NOMO-1 treated with dmso at 0.1 percent for 144 hours (cell line): ENCODE results near the gene PRMT7.

Source experiments
- DNase-seq: peaks from one replicate; lab custom pipeline; 2025; ENCODE audit not compliant: unreplicated experiment; lab: John Stamatoyannopoulos, UW

Gene PRMT7

DNA sequence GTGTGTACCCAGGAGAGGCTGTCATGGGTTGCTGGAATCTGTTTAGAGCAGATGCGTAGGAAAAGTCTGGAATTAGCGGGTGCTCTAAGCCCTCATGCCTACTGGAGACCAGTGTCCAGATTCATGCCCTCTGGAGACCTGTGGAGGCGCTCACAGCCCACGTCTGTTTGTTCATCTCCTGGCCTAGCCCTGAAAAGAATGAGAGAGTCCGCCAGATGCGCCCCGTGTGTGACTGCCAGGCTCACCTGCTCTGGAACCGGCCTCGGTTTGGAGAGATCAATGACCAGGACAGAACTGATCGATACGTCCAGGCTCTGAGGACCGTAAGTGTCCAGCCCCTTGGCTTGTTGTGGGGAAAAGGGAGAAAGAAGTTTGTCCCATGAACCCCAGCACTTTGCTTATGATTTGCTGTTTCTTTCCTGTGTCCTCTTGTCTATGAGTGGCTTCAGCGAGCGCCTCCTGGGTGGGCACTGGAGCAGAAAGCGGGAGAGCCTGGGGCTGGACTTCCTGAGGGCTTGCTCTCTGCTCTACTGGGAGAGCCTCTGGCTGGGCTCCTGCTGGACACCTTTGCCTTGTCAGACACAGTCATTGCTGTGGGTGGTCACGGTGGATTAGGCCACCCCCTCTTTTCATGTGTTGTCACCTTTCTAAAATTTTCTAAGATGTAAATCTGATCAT is 35.3 kb downstream of the PRMT7 start:
- no peak for DNase-seq

DNA sequence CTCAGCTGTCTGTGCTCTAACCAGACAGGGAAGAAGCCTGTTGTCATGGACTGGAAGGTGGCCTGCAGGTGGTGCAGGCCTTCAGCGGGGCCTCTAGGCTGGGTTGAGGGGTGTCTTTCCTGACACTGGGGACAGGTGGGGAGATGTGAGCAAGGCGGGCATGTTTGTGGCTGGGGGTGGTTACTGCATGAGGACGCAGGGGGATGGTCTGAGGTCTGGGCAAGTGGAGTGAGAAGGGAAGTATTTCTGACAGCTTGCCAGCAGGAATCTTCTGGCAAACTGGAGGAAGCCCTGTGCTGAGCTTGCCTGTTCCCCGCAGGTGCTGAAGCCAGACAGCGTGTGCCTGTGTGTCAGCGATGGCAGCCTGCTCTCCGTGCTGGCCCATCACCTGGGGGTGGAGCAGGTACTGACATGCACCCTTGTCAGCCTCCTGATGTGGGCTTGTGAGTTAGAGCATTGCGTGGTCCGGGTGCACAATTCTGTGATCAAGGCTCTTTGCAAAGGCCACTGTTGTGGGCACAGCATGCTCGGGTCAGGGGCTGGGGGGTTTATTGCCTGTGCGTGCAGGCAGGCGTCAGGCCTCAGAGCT is 36.2 kb downstream of the PRMT7 start:
- no peak for DNase-seq

DNA sequence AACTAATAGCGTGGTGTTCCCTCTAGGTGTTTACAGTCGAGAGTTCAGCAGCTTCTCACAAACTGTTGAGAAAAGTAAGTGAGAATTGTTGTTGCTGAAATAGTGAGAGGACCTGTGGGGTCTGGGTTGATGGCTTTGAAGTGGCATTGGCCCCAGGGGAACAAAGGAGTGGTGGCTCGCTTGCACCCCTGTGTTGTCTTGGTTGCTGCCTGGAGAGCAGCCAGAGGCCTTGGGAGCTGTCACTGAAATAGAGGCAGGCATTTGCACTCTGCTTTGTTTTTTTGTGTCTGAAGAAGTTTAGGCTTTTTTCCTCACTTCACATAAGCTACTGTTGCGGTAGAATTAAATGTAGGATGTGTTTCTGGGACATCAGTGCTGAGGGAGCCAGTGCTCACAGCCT is 36.8 kb downstream of the PRMT7 start:
- no peak for DNase-seq

DNA sequence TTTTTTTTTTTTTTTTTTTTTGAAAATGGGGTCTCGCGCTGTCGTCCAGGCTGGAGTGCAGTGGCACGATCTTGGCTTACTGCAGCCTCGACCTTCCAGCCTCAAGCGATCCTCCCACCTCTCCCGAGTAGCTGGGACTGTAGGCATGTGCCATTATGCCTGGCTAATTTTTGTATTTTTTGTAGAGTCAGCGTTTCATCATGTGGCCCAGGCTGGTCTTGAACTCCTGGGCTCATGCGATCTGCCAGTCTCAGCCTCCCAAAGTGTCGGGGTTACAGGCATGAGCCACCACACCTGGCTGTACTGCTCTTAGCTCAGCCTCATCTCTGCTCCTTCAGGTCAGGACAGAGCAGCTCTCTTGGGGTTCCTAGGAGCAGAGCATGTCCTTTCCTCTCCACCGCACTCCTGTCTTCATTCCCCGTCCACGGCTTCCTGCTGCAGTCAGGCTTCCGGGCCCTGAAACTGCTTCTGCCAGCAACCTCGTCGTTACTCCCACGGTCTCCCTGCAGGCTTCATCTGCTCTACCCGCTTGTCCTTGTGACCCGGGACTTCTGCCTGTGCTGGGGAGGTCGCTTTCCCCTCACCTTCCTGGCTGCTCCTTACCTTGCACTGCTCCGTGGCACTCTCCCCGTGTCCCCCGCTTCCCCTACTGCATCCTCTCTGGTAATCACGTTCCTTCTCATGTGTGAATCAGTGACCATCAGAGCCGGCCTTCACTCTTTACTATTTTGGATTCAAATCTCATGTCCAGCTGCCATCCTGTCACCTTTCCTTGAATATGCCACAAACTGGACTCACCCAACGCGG is 38.0 kb downstream of the PRMT7 start:
- DNase-seq, result no peak

DNA sequence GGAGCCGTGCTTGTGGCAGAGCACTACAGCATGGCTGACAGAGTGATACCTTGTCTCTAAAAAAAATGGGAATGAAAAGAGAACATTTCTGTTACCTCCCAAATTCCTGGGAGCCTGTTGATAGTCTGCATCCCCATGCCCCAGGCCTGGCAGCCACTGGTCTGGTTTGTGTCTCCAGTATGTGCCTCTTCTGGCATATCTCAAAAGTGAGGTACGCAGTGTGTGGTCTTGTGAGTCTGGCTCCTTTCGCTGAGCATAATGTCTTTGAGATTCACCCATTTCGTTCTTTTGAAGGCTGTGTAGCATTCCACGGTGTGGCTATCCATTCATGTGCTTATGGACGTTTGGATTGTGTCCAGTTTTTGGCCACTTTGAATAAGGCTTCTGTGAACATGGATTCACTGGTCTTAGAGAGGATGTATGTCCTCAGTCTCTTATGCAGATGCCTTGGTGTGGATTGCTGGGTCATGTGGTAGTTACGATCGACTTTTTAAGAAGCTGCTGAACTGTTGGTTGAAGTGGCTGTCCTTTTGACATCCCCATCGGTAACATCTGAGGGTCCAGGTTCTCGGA is 39.1 kb downstream of the PRMT7 start:
- no peak for DNase-seq

DNA sequence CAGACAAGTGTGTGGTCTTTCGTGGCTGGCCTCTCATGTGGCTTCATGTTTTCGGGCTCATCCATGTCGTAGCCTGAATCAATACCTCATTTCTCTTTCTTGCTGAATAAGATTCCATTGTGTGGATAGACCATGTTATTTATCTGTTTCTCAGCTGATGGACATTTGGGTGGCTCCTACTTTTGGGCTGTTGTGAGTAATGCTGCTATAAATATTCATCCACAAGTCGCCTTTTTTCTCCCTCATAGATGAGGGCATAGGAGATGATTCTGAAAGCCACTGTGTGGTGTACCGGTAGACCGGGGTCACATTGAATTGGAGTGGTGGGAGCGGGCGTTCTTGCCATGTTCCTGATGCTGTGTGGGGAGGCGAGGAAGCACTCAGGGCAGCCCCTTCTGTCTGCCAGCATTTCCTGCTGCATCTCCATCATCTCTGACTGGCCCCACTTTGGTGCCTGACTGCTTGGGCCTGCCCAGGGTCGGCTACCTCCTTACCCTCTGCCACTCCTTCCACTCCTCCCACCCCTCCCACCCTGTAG is 40.1 kb downstream of the PRMT7 start:
- no peak for DNase-seq

DNA sequence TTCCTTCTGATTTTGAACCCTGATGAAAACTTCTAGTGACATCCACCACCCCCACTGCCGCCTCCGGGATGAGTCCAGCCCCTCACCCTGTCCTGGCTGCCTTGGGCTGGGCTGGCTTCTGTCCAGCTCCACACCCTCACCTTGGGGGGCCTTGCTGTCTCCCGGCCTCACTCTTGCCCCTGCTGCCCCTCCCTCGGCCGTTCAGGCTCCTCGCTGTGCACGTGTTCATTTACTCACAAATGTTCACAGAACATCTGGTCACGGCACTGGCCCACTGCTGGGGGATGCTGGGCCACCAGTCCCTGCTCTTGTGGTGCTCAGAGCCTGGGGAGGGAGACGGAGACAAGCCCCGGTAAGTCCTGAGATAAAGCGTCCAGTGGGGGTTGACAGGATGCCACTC is 40.6 kb downstream of the PRMT7 start:
- DNase-seq, result no peak

DNA sequence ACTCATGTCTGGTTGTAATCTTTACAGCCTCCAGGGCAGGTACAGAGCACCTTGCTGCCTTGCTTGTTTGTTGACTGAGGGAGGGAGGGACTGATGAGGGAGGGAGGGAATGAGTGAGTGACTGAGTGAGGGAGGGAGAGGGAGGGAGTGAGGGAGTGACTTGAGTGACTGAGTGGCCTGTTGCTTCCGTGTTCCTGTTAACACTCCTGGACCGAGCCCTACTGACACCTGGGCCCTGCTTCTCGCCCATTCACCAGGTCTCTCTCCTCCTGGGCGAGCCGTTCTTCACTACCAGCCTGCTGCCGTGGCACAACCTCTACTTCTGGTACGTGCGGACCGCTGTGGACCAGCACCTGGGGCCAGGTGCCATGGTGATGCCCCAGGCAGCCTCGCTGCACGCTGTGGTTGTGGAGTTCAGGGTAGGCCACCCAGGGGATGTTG is 41.2 kb downstream of the PRMT7 start:
- DNase-seq, result no peak

DNA sequence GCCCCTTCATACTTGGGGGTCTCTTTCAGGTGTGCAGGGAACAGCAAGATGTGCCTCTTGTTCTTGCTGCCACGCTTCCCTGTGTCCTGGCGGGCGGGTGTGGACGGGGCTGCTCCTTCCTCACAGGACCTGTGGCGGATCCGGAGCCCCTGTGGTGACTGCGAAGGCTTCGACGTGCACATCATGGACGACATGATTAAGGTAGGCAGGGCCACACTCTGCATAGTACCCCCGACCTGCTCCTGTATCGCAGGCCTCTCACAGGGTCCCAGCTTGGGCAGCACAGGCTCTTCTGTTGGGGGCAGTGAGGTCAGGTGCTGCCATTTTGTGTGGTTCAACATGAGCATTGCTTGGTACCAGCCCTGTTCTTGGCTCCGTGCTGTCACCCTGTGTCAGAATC is 42.5 kb downstream of the PRMT7 start:
- no peak for DNase-seq

DNA sequence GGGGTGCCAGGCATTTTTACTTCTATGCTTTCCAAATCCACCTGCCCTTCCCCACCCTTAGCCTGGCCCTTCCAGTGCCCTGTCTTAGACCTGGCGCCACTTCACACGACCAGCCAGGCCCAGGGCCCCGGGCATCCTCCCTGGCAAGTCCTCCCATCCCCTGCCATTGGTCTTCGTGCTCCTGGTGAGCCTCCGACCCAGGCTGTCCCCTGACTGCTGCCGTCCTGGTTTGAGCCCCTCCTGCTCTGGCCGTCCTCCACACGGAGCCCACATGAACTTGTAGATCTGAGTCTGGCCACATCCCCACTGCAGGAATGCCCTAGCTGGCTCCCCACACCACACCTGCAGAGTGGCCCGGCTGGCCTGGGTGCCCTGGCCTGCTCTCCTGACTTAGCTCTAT is 44.0 kb downstream of the PRMT7 start:
- no peak for DNase-seq

DNA sequence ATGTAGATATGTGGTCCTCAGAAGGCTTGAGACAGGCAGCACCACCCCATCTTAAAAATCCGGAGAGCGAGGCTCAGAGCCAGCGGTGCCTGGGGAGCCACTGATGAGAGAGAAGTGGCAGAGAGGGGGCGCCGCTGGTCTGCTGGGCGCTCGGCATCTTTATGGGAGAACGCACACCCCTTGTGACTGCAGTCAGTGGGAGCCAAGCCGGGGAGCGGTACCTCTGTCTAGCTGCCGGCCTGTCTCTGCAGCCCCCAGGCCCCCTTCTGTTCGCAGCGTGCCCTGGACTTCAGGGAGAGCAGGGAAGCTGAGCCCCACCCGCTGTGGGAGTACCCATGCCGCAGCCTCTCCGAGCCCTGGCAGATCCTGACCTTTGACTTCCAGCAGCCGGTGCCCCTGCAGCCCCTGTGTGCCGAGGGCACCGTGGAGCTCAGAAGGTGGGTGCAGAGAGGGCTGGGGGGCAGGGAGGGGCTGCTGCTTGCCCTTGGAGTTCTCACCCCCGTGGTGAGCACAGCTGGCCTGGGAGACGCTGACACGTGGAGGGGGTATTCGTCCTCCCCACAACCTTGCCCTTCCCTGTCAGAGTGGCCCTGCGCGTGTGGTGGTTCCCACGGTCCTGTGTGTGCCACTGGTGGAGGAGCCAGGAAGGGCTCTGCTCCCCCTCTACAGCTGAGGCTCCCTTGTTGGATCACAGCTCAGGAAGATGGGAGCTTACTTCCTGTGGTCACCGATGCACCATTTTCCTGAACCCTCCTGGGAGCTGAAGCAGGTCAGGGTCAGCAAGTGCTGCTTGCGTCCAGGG is 44.8 kb downstream of the PRMT7 start:
- DNase-seq, result no peak

DNA sequence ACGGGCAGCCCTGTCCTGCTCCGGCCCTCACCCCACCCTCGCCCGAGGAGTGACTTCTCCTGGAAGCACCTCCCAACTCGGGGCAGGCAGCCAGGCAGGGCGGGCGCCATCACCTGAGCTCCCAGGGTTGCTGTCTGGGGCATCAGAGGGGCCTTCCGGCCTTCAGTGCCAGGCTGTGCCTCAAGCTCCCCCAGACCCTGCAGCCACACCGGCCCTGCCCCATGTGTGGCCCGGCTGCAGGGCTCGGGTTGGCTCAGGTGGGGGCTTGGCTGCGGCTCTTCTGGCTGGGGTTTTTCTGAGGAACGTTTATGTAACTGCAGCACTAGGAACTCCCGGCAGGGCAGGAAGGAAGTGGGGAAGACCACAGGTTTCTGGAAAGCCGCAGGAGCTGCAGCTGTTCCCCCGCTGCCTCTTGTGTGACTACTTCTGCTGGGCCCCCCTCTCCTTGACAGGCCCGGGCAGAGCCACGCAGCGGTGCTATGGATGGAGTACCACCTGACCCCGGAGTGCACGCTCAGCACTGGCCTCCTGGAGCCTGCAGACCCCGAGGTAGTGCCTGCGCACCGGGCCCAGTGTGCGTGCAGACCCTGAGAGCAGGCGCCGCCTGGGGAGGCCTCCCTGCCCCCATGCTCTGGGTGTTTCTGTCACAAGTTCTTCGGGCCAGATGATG is 45.6 kb downstream of the PRMT7 start:
- peak; percentile 76 for DNase-seq

DNA sequence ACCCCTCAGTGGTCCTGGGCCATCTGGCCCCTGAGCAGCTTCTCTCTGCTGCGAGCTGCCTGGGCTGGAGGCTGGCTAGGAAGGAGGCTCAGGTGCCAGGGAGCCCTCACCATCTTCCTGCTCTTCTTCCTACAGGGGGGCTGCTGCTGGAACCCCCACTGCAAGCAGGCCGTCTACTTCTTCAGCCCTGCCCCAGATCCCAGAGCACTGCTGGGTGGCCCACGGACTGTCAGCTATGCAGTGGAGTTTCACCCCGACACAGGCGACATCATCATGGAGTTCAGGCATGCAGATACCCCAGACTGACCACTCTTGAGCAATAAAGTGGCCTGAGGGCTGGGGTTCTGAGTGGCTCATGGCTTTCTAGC is 46.1 kb downstream of the PRMT7 start:
- no peak for DNase-seq

DNA sequence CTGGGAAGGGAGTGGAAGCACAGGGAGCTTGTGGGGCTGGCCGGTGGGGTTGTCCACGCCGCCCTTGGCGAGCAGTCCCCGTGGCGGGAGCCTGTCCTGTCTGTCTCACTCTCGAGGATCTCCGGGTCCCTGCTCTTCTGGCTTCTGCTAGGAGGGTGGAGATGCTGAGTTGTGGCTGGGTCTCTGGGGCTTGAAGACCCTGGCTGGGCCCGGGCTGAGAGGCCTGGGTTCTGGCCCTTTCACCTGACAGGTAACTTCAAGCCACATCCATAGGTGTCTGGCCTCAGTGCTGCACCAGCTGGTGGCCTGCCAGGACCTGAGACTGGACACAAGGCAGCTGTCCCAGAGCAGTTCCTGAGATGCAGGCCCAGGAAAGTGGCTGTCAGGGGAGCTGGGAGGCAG is 46.7 kb downstream of the PRMT7 start:
- no peak for DNase-seq

DNA sequence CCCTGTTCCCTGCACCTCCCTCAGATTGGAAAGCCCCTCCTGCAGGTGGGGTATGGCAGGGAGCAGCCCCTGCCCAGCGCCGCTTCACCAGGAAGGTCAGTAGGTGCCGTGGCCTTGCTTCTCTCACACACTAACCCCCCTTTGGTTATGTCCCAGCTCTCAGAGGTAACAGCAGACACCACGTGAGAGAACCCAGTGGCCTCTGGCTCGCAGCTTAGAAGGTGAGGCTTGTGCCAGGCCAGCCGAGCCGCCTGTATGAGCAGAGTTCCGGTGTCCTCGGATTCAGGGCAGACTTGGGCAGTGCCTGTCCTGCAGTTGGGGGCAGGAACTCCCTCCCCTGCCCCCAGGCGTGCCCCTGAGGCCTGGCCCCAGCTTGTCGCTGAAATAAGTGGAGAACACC is 47.1 kb downstream of the PRMT7 start:
- DNase-seq, result no peak

DNA sequence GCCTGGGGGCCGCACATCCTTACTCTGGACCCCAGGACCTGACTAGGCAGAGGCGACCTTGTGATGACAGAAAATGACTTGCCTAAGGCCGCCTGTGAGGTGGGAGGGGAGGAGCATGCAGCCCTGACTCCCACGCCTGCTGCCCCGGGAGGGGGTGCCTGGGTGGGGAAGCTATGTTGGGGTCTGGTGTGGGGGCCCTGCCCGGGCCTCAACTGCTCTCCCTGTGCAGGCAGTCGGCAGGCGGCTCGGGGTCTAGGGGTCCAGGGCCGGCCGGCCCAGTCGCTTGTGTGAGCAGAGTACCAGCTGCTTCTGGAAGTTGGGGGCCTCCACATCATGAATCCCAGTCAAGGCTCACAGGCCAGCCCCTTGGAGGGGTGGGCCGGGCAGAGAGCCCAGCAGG is 48.1 kb downstream of the PRMT7 start:
- DNase-seq, result no peak

DNA sequence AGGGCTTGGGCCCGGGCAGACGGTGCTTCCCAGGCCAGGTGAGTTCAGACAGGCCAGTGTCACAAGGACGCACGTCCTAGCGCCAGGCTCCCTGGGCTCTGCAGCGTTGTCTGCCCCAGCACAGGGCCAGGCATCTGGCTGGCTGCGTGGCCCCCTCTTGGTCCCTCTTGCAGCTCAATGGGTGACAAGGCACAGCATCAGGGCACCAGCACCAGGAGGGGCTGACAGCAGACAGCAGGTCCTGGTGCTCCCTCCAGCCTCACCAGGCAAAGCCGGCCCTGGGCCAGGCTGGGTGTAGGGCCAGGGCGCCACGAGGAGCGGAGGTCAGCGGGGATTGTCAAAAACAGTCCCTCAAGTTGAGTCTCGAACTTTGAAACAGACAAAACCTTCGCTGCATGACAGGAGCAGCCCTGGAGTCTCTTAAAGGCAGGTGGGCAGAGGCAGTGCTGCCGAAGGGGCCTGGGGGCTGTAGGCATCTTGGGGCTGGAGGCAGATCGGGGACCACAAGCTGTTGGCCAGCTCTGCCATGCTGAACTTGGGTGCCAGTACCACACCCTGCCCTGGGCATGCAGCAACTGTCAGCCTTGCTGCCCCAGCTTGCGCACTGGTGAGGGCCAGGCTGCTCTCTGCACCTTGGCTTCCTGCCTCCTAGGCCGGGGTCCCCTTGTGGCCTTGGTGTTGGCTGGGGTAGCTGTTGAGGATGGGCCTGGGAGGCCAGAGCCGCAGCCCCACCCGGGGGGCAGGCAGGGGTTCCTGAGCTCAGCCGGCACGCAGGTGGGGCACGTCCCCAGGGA is 48.8 kb downstream of the PRMT7 start:
- DNase-seq, result no peak

DNA sequence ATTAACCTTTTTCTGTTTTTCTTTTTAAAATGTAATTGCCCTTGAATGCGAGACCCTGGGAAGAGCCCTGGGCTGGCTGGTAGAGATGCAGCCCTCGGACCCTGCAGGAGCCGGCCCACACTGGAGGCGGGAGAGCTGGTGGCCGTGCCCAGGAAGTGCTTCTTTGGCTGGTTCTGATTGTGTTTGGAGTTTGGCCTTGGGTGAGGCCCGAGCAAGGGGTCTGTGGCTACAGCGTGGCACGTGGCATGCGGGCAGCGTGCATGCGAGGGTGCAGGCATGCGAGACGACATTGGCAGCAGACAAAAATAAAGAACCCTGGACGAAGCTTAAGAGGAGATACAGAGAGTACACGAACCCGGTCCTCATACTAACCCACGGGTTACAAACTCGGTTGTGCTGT is 49.7 kb downstream of the PRMT7 start:
- DNase-seq, result no peak

DNA sequence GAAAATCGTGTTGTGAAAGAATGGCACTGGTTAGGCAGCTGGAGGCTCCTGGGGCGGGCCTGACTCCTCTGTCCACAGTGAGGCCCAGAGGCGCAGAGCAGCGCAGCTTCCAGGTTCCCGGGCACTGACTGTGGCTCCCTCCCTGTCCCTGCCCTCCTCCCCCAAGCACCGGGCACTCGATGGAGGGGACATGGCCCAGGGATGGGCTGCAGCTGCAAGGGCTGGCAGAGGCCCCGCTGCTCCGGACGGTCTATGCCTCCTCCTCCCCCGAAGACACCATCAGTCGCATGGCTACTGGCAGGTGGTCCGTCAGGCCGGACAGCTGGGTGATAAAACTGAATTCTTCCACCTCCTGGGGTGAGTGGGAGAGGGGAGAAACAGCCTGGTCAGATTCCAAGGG is 50.1 kb downstream of the PRMT7 start:
- no peak for DNase-seq

DNA sequence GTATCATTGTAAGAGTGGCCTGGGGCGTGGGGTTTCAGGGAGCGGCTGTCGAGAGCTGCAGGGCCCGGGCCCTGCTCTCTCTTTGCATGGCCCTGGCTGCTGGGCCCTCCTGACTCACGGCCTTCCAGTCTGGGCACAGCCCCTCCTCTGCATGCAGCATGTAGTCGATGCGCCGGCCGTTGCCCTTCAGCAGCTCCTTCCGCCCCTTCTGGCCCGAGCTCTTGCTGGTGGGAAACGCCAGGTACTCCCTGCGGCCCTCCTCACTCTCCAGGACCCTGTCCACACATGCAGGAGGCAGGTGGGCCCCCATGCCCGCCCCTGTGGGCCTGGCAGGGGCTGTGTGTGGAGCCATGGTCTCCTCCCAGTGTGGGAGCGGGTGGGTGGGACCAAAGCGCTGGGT is 50.7 kb downstream of the PRMT7 start:
- DNase-seq, result no peak
